Kidney (tissue), 14 donors: ENCODE results near the gene ACTR1A. TPM values are rescaled to one million over a fixed set of nuclear protein-coding genes. Genes with fewer than 3 reads are reported as not detected.
A peak's percentile ranks its signal among the peaks of the same experiment; 100 is the strongest.

Experiments used
- DNase-seq, 5 donors: peaks; one replicate each; pipeline ENCODE4 v3.0.0-alpha.2; 2013 to 2020
- FAIRE-seq: peaks from 2 replicates; lab custom pipeline; 2012; peaks lifted over from hg19 to GRCh38; lab: Jason Lieb, UNC
- H3K27ac ChIP-seq, 2 donors: one replicate each; pipeline ENCODE4 v1.7.0; 2013; ENCODE audit warnings: low read depth in 2 of 2, low read length in 2 of 2, inconsistent platforms in 1 of 2
- H3K27me3 ChIP-seq: one replicate; pipeline ENCODE4 v1.7.1; 2013; ENCODE audit warnings: low read length, inconsistent platforms; ENCODE audit not compliant: control insufficient read depth, insufficient read depth
- H3K36me3 ChIP-seq, 3 donors: one replicate each; pipeline versions ENCODE4 v1.7.0 to v1.7.1; 2013; ENCODE audit warnings: low read length in 3 of 3, control low read depth in 1 of 3, inconsistent platforms in 1 of 3; ENCODE audit not compliant: insufficient read depth in 3 of 3, control insufficient read depth in 2 of 3
- H3K4me1 ChIP-seq, 3 donors: one replicate each; pipeline versions ENCODE4 v1.7.0 to v1.7.1; 2013; ENCODE audit warnings: low read length in 3 of 3, inconsistent platforms in 1 of 3, low read depth in 1 of 3; ENCODE audit not compliant: control insufficient read depth in 2 of 3, insufficient read depth in 2 of 3
- H3K4me3 ChIP-seq, 3 donors: one replicate each; pipeline versions ENCODE4 v1.7.0 to v1.8.1; 2013; ENCODE audit warnings: low read length in 3 of 3, control low read depth in 1 of 3, inconsistent platforms in 1 of 3
- H3K9ac ChIP-seq, 3 donors: one replicate each; pipeline versions ENCODE4 v1.7.0 to v1.7.1; 2013; ENCODE audit warnings: low read length in 3 of 3, control low read depth in 1 of 3, inconsistent platforms in 1 of 3
- H3K9me3 ChIP-seq, 3 donors: one replicate each; pipeline versions ENCODE4 v1.7.0 to v1.7.1; 2013; ENCODE audit warnings: low read length in 3 of 3, control low read depth in 1 of 3, inconsistent platforms in 1 of 3; ENCODE audit not compliant: control insufficient read depth in 2 of 3, insufficient read depth in 1 of 3
- intact Hi-C: fragments of 100-400 bp; cut with DNase I; formaldehyde crosslinking; loops from one replicate; pipeline ENCODE4 v1.11.1; 2022
- polyA plus RNA-seq: library from polyadenylated mRNA; stranded (reverse); fragments of 350-450 nt; fragmentation: Illumina TruSeq; extraction: RNeasy Lipid Tissue Mini Kit (QIAGEN cat#74804); gene quantifications from one replicate; pipeline ENCODE4 v1.2.3, GENCODE V29; 2014; ENCODE audit warnings: low read depth, low replicate concordance; ENCODE audit not compliant: insufficient read depth
- total RNA-seq: library from RNA; stranded (reverse); fragmentation: NEBNext Ultra II Directional; extraction: Animal tissue kit (Norgen Biotek cat#: 25700); gene quantifications from one replicate; pipeline ENCODE4 v1.2.1, GENCODE V29; 2021
- TF ChIP-seq, protein P1 (sequence below): IDR thresholded peaks from 3 replicates; pipeline ENCODE4 v1.5.1; 2012; ENCODE audit warnings: mild to moderate bottlenecking, moderate library complexity, borderline replicate concordance; ENCODE audit not compliant: insufficient read depth; ENCODE audit errors: extremely low read depth
- donor health status: control.
- donor health status: control.
- donor health status: control.
- donor health status: control.
- donor health status: control.
- donor health status: DM: yes; HTN: yes; CAD: no.
- donor health status: Normal renal cell carcinoma (clear cell type).

ACTR1A gene
- total and polyA plus RNA-seq, 2 donors from 2014 or later: 74.2 to 74.7 TPM

DNA sequence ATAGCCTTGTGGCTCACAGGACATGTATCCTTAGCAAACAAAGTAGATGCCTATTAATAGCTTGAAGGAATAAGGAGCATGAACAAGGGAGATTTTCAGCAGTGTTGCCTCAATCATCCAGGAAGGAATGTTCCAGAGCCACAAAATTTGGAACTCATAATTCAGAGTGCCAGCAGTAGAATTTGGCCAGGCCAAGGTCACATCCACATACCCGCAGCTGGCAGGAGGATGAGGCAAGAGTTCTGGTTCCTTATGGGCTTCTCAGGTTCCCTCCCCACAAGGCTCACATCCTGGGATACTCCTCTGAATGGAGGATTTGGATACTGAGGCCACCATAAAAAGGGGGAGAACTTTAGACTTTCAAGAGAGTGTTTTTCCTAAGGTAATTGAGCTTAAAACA lies 47.0 kb upstream of the ACTR1A start:
- H3K4me3 ChIP-seq: no peak overlapping the region
- no peak for DNase-seq
- no peak overlapping the region for H3K9ac ChIP-seq

DNA sequence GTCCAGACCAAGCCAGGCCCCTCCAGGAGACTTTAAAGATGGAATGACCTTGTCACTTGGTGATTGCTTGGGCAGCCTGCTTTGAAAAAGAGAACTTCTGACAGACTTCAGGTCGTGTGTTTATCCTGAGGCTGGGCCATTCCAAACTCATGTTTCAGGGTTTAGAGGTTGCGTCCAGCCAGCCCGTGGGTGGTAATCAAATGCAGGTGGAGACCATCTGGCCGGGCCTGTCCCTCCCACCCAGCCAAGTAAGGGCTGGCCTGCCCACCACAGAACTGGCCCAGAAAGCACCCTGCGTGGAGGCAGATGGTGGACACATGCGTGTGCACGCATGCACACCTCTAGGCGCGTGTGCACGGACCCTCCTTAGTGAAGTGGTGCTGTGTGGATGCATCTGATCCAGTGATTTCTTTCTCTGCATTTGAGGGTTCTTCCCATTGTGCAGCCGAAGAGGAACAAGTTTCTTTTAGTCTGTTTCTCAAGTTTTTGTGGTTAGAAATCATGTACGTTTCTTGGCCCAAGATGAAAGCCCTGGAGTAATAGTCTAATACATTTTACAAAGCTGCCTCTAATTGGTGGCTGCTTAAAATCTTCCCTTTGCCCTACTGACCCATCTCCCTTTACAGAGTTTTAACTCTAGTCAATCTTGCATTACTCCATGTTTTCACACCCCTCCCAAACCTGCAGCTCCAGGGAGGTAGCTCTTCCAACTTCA lies 44.3 kb upstream of the ACTR1A start:
- Histone ChIP-seq H3K36me3 (peaks cover 0 to 4% (median 0%) of the 10 kb centered on the region in 3 donors), H3K9me3 (no peaks in the 10 kb centered on the region), H3K4me3 (no peak overlapping the region), H3K4me1 (no peaks in the 10 kb centered on the region), H3K27ac (no peak overlapping the region), H3K9ac (no peak overlapping the region), H3K27me3 (no peaks in the 10 kb centered on the region)
- FAIRE-seq (no peak), DNase-seq (peak in 2 of 5 donors; percentile 20 to 63)
- TF ChIP-seq, protein P1, sequence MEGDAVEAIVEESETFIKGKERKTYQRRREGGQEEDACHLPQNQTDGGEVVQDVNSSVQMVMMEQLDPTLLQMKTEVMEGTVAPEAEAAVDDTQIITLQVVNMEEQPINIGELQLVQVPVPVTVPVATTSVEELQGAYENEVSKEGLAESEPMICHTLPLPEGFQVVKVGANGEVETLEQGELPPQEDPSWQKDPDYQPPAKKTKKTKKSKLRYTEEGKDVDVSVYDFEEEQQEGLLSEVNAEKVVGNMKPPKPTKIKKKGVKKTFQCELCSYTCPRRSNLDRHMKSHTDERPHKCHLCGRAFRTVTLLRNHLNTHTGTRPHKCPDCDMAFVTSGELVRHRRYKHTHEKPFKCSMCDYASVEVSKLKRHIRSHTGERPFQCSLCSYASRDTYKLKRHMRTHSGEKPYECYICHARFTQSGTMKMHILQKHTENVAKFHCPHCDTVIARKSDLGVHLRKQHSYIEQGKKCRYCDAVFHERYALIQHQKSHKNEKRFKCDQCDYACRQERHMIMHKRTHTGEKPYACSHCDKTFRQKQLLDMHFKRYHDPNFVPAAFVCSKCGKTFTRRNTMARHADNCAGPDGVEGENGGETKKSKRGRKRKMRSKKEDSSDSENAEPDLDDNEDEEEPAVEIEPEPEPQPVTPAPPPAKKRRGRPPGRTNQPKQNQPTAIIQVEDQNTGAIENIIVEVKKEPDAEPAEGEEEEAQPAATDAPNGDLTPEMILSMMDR: no peak
- intact Hi-C loops: no loop called here

More for the DNA sequence above, 47.0 kb upstream of the ACTR1A start:
- H3K27me3 ChIP-seq: no peaks in the 10 kb centered on the region
- H3K36me3 ChIP-seq: peaks cover 0 to 7% (median 0%) of the 10 kb centered on the region in 3 donors
- no peaks in the 10 kb centered on the region for H3K9me3 ChIP-seq
- TF ChIP-seq, protein P1: no peak
- intact Hi-C loops: no loop called here
- no peak overlapping the region for H3K27ac ChIP-seq
- H3K4me1 ChIP-seq: no peaks in the 10 kb centered on the region
- no peak for FAIRE-seq

- no peaks in the 10 kb centered on the region for H3K27me3 ChIP-seq
- DNase-seq (no peak), FAIRE-seq (no peak)
- H3K27ac ChIP-seq: no peak overlapping the region
- TF ChIP-seq, protein P1: no peak
- intact Hi-C loops: no loop called here
- no peaks in the 10 kb centered on the region for H3K4me1 ChIP-seq
- H3K4me3 ChIP-seq: no peak overlapping the region
- no peaks in the 10 kb centered on the region for H3K9me3 ChIP-seq
- peaks cover 0 to 3% (median 0%) of the 10 kb centered on the region in 3 donors for H3K36me3 ChIP-seq
- H3K9ac ChIP-seq: no peak overlapping the region
Observed at GRCh38 chr10:102545997-102546396, 43.5 kb upstream of the ACTR1A start.
